ENCODE data around the gene DICER1.

Gene DICER1

GRCh38 chr14:95111507-95112164, 45.7 kb downstream of the DICER1 start:
- no peak overlapping the region for H3K27ac ChIP-seq
- TF ChIP-seq, protein P1, sequence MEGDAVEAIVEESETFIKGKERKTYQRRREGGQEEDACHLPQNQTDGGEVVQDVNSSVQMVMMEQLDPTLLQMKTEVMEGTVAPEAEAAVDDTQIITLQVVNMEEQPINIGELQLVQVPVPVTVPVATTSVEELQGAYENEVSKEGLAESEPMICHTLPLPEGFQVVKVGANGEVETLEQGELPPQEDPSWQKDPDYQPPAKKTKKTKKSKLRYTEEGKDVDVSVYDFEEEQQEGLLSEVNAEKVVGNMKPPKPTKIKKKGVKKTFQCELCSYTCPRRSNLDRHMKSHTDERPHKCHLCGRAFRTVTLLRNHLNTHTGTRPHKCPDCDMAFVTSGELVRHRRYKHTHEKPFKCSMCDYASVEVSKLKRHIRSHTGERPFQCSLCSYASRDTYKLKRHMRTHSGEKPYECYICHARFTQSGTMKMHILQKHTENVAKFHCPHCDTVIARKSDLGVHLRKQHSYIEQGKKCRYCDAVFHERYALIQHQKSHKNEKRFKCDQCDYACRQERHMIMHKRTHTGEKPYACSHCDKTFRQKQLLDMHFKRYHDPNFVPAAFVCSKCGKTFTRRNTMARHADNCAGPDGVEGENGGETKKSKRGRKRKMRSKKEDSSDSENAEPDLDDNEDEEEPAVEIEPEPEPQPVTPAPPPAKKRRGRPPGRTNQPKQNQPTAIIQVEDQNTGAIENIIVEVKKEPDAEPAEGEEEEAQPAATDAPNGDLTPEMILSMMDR (conservative IDR thresholded peaks at IDR 0.05): no peak

GRCh38 chr14:95110178-95110577, 47.2 kb downstream of the DICER1 start:
- H3K27ac ChIP-seq: no peak overlapping the region
- TF ChIP-seq, protein P1 (conservative IDR thresholded peaks at IDR 0.05): no peak

DNA sequence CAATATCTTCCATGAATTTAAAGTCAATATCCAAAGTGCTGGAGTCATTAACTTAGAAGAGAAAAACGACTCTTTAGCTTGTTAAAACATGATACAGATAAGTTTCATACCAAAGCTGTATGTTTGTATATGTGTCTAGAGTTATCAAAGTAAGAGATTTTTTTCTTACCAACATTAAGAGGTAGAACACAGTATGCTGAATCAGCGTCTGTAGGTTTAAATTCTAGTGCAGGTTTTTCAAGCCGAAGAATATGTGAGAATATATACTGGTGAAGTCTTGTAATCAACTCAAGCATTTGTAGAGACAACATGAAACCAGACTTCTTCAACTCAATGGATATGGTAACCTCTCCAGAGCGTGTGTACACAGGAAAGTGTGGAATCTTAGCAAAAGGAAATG, 49.6 kb downstream of the DICER1 start:
- H3K27ac ChIP-seq: no peak overlapping the region
- TF ChIP-seq, protein P1 (conservative IDR thresholded peaks at IDR 0.05): no peak

- TF ChIP-seq, protein P1 (conservative IDR thresholded peaks at IDR 0.05): no peak
- H3K27ac ChIP-seq: no peak overlapping the region
Measured at GRCh38 chr14:95106971-95107370, 50.4 kb downstream of the DICER1 start.

DNA sequence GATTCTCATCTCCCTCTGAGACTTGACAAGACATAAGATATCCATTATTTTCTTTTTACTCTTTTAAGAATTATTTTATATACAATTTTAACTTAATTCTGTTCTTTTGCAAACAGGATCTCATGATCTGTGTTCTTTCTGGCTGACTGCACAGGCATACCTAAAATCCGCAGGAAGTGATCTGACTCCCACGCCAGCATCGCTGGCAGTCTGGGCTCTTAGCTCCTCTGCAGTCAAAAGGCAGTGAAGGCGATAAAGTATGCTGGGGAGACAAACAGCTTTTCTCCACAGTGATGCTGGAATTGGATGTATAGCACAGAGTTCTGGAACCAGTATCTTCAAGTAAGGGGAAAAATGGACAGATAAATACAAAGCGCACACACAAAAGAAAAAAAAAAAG, 52.4 kb downstream of the DICER1 start:
- no peak overlapping the region for H3K27ac ChIP-seq
- TF ChIP-seq, protein P1 (conservative IDR thresholded peaks at IDR 0.05): no peak

GRCh38 chr14:95102680-95103044, 54.7 kb downstream of the DICER1 start:
- TF ChIP-seq, protein P1 (conservative IDR thresholded peaks at IDR 0.05): no peak
- no peak overlapping the region for H3K27ac ChIP-seq

- no peak overlapping the region for H3K27ac ChIP-seq
- TF ChIP-seq, protein P1 (conservative IDR thresholded peaks at IDR 0.05): no peak
Measured at GRCh38 chr14:95101736-95102679, 55.3 kb downstream of the DICER1 start.

Data from VCaP (cell line).